LHCN-M2 (cell line): ENCODE data around the gene MOB3C. TPM values are rescaled to one million over a fixed set of nuclear protein-coding genes. Genes with fewer than 3 reads are reported as not detected.

Experiments
- DNase-seq: peaks from one replicate; pipeline ENCODE4 v3.0.0-alpha.2; 2012; ENCODE audit warnings: low read depth
- total RNA-seq: library from RNA; depleted of rRNA; stranded (reverse); fragments of >200 nt; gene quantifications from 2 replicates; pipeline ENCODE4 v1.2.3, GENCODE V29; 2014; rRNA removed

Gene MOB3C
- total RNA-seq, 1 experiment from 2014 or later = 5.5 TPM

GRCh38 chr1:46575778-46576177 is 40.8 kb downstream of the MOB3C start:
- no peak for DNase-seq

- DNase-seq = no peak
Observed at GRCh38 chr1:46575300-46575699, 41.3 kb downstream of the MOB3C start.

- DNase-seq = no peak
Observed at GRCh38 chr1:46571691-46572225, 44.9 kb downstream of the MOB3C start.

- no peak for DNase-seq
Observed at GRCh38 chr1:46569884-46570725, 46.5 kb downstream of the MOB3C start.

GRCh38 chr1:46569116-46569515 is 47.5 kb downstream of the MOB3C start:
- no peak for DNase-seq

GRCh38 chr1:46568461-46568891 is 48.1 kb downstream of the MOB3C start:
- DNase-seq = no peak

- no peak for DNase-seq
Observed at GRCh38 chr1:46563341-46563740, 53.3 kb downstream of the MOB3C start.

- no peak for DNase-seq
Observed at GRCh38 chr1:46562498-46562897, 54.1 kb downstream of the MOB3C start.

GRCh38 chr1:46558966-46559365 is 57.6 kb downstream of the MOB3C start:
- DNase-seq = no peak

- no peak for DNase-seq
Observed at GRCh38 chr1:46558141-46558963, 58.3 kb downstream of the MOB3C start.

Other genes with a start within 250 kb of the MOB3C start
- not detected in 2 replicates for gene FAAH, start 222.5 kb downstream of the MOB3C start, total RNA-seq
- gene DMBX1, start 127.0 kb downstream of the MOB3C start, total RNA-seq = not detected in 2 replicates
- not detected in 2 replicates for gene KNCN, start 65.2 kb downstream of the MOB3C start, total RNA-seq
- 7.3 and 12.6 TPM in 2 replicates for gene MKNK1, start 12.5 kb downstream of the MOB3C start, total RNA-seq
- 41.2 and 42.1 TPM in 2 replicates for gene ATPAF1, start 51.6 kb upstream of the MOB3C start, total RNA-seq
- 0.17 TPM in 1 of 2 replicates, not detected in the other for gene TEX38, start 55.0 kb upstream of the MOB3C start, total RNA-seq
- gene EFCAB14, start 102.3 kb upstream of the MOB3C start, total RNA-seq = 46.6 and 55.2 TPM in 2 replicates
- not detected in 2 replicates for gene CYP4B1, start 182.2 kb upstream of the MOB3C start, total RNA-seq